ENCODE results near the gene TCEAL3.

GRCh38 chrX:103573202-103573601, 34.6 kb upstream of the TCEAL3 start:
- TF ChIP-seq CTCF (IDR thresholded peaks at IDR 0.05; ENCODE audit: borderline replicate concordance, extremely low read depth, low read length, poor library complexity, severe bottlenecking), result no peak
- TF ChIP-seq EZH2 (IDR thresholded peaks at IDR 0.05; ENCODE audit: borderline replicate concordance, low read depth, low read length, severe bottlenecking), result no peak
